Measurements from ENCODE around the gene CHIT1.
A peak's percentile ranks its signal among the peaks of the same experiment; 100 is the strongest.

The CHIT1 gene

GRCh38 chr1:203186446-203187303 lies 42.8 kb downstream of the CHIT1 start, which contains the start of gene CHI3L1:
TSS of gene CHI3L1 (minus strand) at chr1:203186704. CDS start at chr1:203186623, 81 bp downstream.
- no peak for DNase-seq

- DNase-seq: no peak
Observed at GRCh38 chr1:203186091-203186445, 43.4 kb downstream of the CHIT1 start.

- no peak for DNase-seq
Observed at GRCh38 chr1:203185585-203185984, 43.9 kb downstream of the CHIT1 start.

- no peak for DNase-seq
Observed at GRCh38 chr1:203185061-203185461, 44.4 kb downstream of the CHIT1 start.

- no peak for DNase-seq
Observed at GRCh38 chr1:203184467-203184866, 45.0 kb downstream of the CHIT1 start.

GRCh38 chr1:203183828-203184227 lies 45.6 kb downstream of the CHIT1 start:
- no peak for DNase-seq

GRCh38 chr1:203182387-203182953 lies 47.0 kb downstream of the CHIT1 start:
- DNase-seq: no peak

- no peak for DNase-seq
Observed at GRCh38 chr1:203181586-203182386, 47.7 kb downstream of the CHIT1 start.

- no peak for DNase-seq
Observed at GRCh38 chr1:203180611-203181330, 48.7 kb downstream of the CHIT1 start.

GRCh38 chr1:203179667-203180005 lies 49.8 kb downstream of the CHIT1 start:
- DNase-seq: no peak

GRCh38 chr1:203178821-203179666 lies 50.4 kb downstream of the CHIT1 start:
- DNase-seq: no peak

- no peak for DNase-seq
Observed at GRCh38 chr1:203178083-203178482, 51.4 kb downstream of the CHIT1 start.

GRCh38 chr1:203177470-203178039 lies 51.9 kb downstream of the CHIT1 start:
- no peak for DNase-seq

GRCh38 chr1:203177036-203177405 lies 52.5 kb downstream of the CHIT1 start:
- no peak for DNase-seq

GRCh38 chr1:203176273-203177035 lies 53.0 kb downstream of the CHIT1 start:
- no peak for DNase-seq

GRCh38 chr1:203175827-203176241 lies 53.6 kb downstream of the CHIT1 start:
- peak; percentile 66 for DNase-seq

GRCh38 chr1:203175237-203175826 lies 54.1 kb downstream of the CHIT1 start, which contains the start of gene MYBPH:
TSS of gene MYBPH (minus strand) at chr1:203175826. CDS start at chr1:203175755, 71 bp downstream.
- no peak for DNase-seq

GRCh38 chr1:203174324-203174985 lies 55.0 kb downstream of the CHIT1 start:
- DNase-seq: no peak

GRCh38 chr1:203173566-203173965 lies 55.9 kb downstream of the CHIT1 start:
- DNase-seq: peak; percentile 66
